GM18502 (cell line): ENCODE results near the gene BAG5.

Experiments
- ATAC-seq: cut with Tn5 transposase; IDR thresholded peaks from one replicate; pipeline ENCODE4 v1.9.1; 2021; ENCODE audit warnings: mild to moderate bottlenecking; ENCODE audit not compliant: unreplicated experiment, poor library complexity

BAG5 gene

DNA sequence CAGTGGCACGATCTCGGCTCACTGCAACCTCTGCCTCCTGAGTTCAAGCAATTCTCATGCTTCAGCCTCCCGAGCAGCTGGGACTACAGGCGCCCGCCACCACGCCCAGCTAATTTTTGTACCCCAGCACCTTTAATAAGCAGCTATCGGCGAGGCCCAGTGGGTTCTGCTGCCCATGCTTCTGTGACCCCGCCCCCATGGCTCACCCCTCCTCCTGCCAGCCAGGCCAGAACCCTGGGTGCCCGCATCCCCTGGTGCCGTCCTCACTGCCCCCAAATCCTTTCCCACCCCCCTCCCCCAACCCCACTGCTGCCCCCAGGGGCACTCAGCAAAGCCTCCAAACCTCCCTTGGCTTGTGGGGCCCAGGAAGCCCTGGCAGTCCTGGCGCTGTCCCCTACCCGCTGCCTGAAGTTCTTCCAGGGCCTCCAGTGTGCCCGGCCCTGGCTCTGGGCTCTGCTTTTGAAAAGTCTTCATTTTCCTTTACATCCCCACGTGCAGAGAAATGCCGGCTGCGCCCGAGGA lies 14.5 kb downstream of the BAG5 start:
- ATAC-seq: no peak

DNA sequence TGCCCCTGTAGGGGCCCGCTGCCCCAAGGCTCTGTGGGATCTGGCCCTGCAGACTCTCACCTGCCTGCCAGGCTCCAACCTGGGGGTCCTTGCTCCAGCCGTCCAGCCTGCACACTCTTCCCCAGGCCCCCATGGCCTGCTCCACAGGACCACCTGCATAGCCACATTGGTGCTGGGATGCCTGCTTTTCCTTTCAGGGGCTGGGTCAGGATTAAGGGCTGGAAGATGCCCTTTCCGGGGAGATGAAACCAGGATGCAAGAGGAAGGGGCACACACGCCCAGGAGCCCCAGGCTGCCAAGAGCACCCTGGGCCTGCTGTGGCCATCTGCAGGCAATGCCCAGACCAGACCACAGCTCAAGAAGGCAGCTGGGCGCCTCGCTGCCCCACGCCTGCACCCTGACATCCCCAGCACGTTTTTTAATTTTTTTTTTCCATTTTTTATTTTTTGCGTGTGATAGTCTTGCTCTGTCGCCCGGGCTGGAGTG lies 15.0 kb downstream of the BAG5 start:
- no peak for ATAC-seq

DNA sequence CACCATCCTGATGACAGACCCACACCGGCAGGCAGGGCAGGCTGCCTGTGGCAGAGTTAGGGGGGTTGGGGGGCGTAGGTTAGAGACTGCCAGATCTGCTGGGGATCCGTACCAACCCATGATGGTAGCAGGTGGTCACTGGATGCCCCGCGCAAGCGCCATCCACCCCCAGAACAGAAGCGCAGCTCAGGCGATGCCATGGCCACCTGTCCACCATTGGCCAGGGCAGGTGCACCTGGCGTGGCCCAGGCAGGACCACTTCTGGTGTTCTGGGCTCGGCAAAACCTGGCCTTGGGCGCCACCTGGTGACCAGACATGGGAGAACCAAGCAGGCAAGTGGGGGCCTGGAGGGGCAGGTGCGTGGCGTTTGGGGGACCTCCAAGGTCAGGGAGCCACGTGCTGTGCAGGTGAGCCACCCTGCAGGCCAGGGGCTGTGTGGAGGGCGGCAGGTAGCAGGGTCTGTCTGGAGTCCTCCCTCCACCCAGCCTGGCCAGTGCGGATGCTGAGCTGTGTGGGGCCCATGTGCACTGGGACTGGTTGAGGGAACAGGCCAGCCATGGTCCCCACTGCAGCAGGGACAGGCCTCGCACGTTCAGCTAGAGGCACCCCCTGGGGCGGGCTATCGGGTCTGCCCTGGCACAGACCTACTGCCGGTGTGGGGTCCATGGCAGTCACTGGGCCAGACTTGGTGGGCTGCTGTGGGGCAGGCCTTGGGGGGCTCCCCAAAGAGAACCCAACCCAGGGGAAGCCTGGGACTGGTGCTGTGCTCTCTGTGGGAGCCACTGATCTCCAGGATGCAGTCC lies 15.6 kb downstream of the BAG5 start:
- no peak for ATAC-seq

DNA sequence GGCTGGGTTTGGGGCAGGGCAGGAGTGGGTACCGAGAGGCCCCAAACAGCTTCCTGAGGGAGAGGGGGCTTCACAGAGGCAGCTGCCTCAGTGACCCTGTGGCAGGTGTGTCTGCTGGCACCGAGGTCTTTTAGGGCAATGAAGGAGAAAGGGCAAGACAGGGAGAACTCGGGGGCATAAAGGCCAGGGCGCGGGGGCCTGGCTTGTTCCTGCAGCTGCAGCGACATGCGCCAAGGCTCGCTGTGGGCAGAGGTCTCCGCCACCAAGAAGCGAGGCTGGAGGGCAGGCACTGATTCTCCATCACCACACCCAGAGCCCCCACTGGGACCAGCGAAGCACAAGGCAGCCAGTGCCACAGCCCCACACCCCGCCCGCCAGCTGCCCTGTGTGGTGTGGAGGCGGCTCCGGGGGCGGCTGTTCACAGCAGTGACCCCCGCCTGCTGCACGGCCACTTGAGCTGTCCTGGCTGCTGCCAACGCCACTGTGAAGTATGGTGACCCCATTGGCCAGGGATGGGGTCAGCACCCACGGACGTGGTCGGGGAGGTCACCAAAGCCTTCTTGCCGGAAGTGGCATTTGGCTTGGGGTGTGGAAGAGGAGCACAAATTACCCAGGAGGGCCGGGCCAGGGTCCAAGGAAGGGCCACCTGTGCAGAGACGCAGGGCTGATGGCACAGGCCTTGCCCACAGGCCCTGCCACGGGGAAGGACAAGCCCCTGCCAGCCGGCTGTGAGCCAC lies 16.4 kb downstream of the BAG5 start:
- ATAC-seq: no peak

- no peak for ATAC-seq
Measured at GRCh38 chr14:103545219-103545914, 17.1 kb downstream of the BAG5 start.

- ATAC-seq: no peak
Measured at GRCh38 chr14:103544388-103545218, 17.9 kb downstream of the BAG5 start.

DNA sequence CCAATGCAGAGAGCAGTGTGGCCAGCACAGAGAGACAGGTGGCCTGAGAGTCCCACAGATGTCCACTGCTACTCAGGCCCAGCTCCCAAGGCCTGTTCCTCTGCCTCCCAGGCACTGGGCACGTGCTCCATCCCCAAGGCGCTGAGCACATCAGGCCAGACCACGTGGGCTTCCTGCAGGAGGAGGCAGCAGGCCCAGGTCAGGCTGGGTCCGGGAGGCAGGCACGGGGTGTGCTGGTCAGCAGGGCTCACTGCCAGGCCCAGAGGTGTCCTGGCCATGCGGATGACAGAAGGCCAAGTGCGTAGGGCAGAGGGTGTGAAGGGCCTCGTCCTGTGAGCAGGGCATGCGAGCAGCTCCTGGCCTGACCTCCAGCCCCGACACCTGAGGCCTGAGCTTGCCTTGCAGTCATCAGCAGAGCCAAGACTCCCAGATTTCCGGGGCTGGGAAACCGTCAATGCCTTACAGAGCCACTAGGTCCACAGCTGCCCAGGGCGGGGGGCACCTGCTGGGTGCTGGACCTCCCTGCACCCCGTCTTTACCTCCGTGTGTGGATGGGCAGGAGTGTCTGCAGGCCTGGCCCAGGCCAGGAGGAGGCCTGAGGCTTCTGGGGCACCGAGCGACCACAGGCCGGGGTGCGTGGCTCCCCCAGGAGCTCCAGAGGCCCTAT lies 18.6 kb downstream of the BAG5 start:
- no peak for ATAC-seq

- no peak for ATAC-seq
Measured at GRCh38 chr14:103543140-103543539, 19.3 kb downstream of the BAG5 start.

- no peak for ATAC-seq
Measured at GRCh38 chr14:103542605-103543088, 19.8 kb downstream of the BAG5 start.

DNA sequence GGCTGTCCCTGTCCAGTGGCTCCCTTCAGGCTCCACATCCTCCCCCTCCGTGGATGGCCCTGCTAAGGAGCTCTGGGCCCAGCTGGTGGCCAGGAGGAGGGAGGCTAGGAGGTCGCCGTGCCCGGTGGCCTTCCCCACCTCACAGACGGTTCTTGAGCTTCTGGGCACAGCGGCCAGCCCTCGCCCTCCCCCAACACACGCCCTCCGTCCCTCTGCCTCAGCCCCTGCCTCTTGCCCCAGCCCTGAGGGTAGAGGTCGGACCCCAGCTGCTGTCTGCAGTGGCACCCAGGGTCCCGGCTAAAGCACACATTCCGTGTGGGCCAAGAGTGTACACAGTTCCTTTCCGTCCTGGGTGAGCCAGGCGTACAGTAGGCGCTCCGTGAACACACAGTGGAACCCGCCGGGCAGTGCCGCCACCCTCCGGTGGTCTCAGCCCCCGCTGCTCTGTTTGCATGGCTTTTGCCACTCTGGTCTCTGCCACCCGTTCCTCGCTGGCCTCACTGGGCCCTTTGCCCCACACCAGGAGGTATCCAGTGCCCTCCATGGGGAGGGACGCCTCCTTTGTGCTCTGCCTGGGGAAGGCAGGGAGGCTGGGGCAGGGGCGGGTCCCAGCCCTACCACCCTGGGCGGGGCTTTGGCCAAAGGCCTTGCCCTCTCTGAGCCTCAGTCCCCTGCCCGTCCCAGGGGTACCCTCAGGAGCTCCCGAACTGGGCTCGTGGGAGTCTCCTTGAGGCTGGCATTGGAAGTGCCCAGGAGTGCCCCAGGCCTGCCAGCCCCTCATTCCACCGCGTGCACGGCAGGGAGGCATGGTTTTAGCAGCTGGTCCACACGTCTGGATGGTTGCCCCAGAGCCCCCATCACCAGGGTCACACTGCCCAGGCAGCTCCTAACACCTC lies 20.5 kb downstream of the BAG5 start:
- no peak for ATAC-seq

GRCh38 chr14:103540821-103541708 lies 21.4 kb downstream of the BAG5 start:
- no peak for ATAC-seq

DNA sequence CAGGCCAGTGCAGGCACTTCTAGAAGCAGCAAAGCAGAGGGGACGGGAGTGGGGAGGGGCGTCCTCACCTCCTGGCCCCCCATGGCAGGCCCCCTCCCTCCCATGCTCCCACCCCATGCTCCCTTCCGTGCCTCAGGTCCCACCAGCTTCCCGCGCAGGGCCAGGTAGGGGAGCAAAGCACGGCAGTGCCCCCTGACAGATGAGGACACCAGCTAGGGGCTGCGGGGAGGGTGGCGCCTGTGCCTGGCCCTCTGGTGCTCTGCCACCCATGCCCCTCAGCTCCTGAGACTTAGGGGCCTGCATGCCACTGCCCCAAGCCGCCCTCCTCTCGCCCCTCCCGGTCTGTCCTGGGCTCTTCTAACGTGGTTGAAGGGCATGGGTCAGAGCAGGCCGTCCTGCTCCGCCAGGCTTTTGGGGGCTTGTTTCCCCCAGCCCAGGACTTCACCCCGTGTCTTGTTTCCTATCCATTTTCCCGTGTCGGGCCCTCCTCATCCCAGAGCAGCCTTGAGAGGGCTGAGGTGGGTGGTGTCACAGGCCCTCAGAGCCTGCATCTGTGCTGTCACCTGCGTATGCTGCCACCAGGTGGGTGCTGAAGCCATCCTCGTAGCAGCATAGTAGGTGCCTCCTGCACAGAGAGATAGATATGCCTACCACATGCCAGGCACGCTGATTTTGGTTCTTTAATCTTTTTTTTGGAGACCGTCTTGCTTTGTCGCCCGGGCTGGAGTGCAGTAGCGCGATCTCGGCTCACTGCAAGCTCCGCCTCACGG lies 23.2 kb downstream of the BAG5 start:
- ATAC-seq: no peak

GRCh38 chr14:103538291-103539055 lies 24.0 kb downstream of the BAG5 start:
- no peak for ATAC-seq

- no peak for ATAC-seq
Measured at GRCh38 chr14:103537175-103537990, 25.1 kb downstream of the BAG5 start.

- ATAC-seq: no peak
Measured at GRCh38 chr14:103536693-103537092, 25.8 kb downstream of the BAG5 start.
